ENCODE data around the gene SLMAP. TPM values are rescaled to one million over a fixed set of nuclear protein-coding genes. Genes with fewer than 3 reads are reported as not detected.

The SLMAP gene
- total and polyA plus RNA-seq, 10 donors, result 7.8 to 77.3 (median 62.9) TPM

DNA sequence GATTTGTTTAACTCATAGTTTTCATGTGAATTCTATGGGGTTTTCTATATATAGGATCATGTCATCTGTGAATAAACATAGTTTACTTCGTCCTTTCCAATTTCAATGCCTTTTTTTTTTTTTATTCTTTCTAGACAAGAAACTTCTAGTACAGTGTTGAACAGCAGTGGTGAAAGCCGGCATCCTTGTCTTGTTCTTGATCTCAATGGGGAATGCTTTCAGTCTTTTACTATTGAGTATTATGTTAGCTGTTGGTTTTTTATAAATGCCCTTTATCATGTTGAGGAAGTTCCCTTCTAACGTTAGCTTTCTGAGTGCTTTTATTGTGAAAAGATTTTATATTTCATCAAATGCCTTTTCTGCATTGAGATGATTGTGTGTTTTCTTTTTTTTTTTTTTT lies 69.0 kb downstream of the SLMAP start:
- intact Hi-C loops (cut with DNase I; ENCODE audit: low total_unique reads), result loop anchor here (10.0 kb wide), 1 partner anchor 420 kb away; no protein-coding TSS in a partner anchor
- Histone ChIP-seq H3K4me1 (peaks cover 0 to 42% (median 25%) of the 10 kb centered on the region in 6 donors), H3K9me3 (no peaks in the 10 kb centered on the region)

GRCh38 chr3:57826245-57826951 lies 70.3 kb downstream of the SLMAP start:
- intact Hi-C loops (cut with DNase I; ENCODE audit: low total_unique reads), result loop anchor here (10.0 kb wide), 1 partner anchor 422 kb away; no protein-coding TSS in a partner anchor
- Histone ChIP-seq H3K36me3 (peaks cover 0 to 15% (median under 1%) of the 10 kb centered on the region in 6 donors), H3K9me3 (no peaks in the 10 kb centered on the region), H3K27ac (peak overlapping the region in 1 of 8 donors; percentile 4), H3K4me3 (no peak overlapping the region), H3K4me1 (peaks cover 0 to 37% (median 25%) of the 10 kb centered on the region in 6 donors), H3K27me3 (replicated peaks in 1 of 7) (no peaks in the 10 kb centered on the region)
- 80 to 91% (median 86%) methylated on average over 1 of the region's 1 CpG for WGBS, 5 donors
- no peak for TF ChIP-seq POLR2AphosphoS5 (IDR thresholded peaks at IDR 0.05)
- TF ChIP-seq, protein P1, sequence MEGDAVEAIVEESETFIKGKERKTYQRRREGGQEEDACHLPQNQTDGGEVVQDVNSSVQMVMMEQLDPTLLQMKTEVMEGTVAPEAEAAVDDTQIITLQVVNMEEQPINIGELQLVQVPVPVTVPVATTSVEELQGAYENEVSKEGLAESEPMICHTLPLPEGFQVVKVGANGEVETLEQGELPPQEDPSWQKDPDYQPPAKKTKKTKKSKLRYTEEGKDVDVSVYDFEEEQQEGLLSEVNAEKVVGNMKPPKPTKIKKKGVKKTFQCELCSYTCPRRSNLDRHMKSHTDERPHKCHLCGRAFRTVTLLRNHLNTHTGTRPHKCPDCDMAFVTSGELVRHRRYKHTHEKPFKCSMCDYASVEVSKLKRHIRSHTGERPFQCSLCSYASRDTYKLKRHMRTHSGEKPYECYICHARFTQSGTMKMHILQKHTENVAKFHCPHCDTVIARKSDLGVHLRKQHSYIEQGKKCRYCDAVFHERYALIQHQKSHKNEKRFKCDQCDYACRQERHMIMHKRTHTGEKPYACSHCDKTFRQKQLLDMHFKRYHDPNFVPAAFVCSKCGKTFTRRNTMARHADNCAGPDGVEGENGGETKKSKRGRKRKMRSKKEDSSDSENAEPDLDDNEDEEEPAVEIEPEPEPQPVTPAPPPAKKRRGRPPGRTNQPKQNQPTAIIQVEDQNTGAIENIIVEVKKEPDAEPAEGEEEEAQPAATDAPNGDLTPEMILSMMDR (IDR thresholded peaks at IDR 0.05 in 8 of 11, conservative IDR thresholded peaks at IDR 0.05 in 3 of 11), result peak in 2 of 11 experiments; percentile 15 to 17
- no peak for DNase-seq

More for the DNA sequence above, 69.0 kb downstream of the SLMAP start:
- Histone ChIP-seq H3K27me3 (replicated peaks in 1 of 7) (no peaks in the 10 kb centered on the region), H3K36me3 (peaks cover 0 to 7% (median 0%) of the 10 kb centered on the region in 6 donors), H3K4me3 (no peak overlapping the region), H3K27ac (no peak overlapping the region)
- no peak for DNase-seq
- 60 to 65% (median 62%) methylated on average over 3 of the region's 3 CpGs for whole genome bisulfite sequencing, 5 donors
- TF ChIP-seq, protein P1 (IDR thresholded peaks at IDR 0.05 in 8 of 11, conservative IDR thresholded peaks at IDR 0.05 in 3 of 11), result no peak
- TF ChIP-seq POLR2AphosphoS5 (IDR thresholded peaks at IDR 0.05) (no peak), POLR2A (IDR thresholded peaks at IDR 0.05) (no peak)

DNA sequence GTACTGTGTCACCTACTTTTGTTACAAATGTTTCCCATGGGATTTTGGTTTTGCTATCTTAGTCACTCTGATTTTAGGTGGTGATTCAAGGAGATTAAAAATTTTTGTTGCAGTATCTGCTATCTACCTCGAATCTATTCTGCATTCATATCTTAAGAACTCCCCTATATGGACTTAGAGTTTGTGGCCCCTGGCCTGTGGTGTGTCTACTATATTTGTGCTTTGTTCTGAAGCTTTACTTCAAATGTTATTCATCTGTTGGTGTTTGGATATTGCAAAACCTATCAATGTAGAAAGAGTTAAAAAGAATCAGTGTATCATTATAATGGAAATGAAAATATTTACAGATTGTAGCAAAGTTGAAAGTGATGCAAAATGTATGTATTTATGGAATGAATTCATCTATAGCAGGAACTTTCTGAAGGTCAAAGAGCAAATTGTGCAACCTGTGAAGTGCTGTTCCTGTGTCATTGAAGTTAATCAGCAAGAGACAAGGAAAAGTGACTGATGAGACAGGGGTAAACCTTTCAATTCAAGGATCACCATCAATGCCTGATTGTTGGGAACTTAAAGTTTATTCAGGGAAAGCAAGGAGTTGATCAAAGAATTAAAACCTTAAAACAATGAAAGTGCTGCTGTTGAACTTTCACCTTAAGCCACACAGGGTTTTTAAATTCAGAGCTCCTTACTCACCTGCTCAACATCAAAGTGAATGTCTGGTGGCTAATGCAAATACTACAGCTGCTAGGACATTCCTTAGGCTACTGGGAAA lies 71.0 kb downstream of the SLMAP start:
- Histone ChIP-seq H3K27ac (no peak overlapping the region), H3K36me3 (peaks cover 0 to 23% (median 4%) of the 10 kb centered on the region in 6 donors), H3K27me3 (replicated peaks in 1 of 7) (no peaks in the 10 kb centered on the region), H3K4me3 (no peak overlapping the region), H3K4me1 (peaks cover 0 to 31% (median 23%) of the 10 kb centered on the region in 6 donors), H3K9me3 (no peaks in the 10 kb centered on the region)
- TF ChIP-seq POLR2AphosphoS5 (IDR thresholded peaks at IDR 0.05), result no peak
- TF ChIP-seq, protein P1 (IDR thresholded peaks at IDR 0.05 in 8 of 11, conservative IDR thresholded peaks at IDR 0.05 in 3 of 11), result no peak
- TF ChIP-seq POLR2A (IDR thresholded peaks at IDR 0.05), result no peak
- 71 to 95% (median 90%) methylated on average over 1 of the region's 1 CpG for WGBS, 5 donors
- intact Hi-C loops (cut with DNase I; ENCODE audit: low total_unique reads), result loop anchor here (10.0 kb wide), 1 partner anchor 422 kb away; no protein-coding TSS in a partner anchor
- DNase-seq, result no peak
